ENCODE measurements around the gene CTNS.
"Not testable (repeated sequence)": the region's sequence is repeated elsewhere in the genome, so short reads cannot be mapped to it uniquely, and the experiment has no call there.

Gene CTNS

DNA sequence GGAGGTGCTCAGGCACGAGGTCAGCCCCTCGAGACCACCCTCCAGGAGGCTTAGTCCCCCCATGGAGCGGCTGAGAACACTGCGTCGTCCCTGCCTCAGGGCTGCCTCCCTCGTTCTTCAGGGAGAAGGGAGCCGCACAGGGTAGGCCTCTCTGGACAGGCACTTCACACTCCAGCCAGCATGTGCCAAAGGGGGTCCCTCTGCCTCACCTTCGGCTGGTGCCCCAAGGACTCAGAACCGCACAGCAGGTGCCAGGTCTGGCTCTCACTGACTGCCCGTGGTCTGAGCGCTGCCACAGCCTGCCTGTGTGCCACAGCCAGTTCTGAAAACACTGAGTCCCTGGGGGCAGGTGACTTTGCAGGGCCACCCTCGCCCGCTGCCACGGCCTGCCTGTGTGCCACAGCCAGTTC, 52.3 kb downstream of the CTNS start:
- no peak for DNase-seq

DNA sequence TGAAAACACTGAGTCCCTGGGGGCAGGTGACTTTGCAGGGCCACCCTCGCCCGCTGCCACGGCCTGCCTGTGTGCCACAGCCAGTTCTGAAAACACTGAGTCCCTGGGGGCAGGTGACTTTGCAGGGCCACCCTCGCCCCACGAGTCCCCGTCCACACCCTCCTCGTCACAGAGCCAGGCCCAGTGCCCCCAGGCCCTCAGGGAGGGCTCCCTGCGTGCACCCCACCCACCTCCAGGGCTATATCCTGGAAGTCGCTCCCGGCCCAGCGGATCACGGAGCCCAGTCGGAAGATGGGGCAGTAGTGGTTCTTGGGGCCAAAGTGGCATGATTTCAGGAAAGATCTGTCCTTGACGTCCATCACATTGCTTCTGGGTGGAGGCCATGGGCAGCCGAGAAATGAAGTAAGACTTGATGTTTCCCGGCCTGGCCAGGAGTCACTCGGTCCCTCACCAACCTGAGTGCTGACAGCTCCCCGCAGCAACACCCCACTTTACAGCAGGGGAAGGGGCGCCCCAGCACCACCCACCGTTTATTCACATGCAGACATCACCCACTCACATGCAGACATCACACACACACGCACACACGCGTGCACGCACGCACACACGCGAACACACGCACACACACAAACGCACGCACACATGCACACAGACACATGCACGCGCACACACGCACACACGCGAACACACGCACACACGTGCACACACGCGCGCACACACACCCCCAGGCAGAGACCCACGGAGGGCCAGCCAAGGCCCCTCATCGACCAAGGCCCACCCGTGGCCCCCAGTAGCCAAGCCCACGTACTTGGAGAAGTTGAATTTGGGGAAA, 52.9 kb downstream of the CTNS start:
- no peak for DNase-seq

DNA sequence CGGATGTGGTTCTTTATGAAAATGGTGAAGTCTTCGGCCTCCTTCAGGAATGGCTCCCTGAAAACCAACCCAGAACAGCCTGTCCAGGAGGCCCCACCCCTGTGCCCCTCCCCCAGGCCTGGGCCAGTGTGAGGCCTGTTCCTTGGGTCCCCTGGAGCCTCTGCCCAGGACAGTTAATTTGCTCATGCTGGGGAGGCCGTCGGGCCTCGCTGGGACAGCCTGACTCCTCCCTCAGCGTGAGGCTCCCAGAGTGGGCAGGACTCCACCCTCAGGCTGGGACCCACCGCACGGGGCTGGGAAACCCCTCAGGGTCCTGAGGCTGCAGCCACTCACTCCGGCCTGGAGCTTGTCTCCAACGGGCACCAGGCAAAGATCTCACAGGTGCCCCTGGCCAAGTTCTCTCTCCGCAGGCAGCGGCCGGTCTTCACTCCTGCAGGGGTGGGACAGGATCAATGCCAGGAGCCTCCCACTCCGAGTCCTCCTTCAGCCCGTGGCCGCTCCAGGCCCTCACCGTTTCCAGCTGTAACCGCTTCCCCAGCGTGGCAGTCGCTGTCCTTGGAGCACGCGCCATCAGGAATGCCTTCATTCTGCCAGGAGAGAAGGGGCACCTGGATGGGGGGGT, 53.6 kb downstream of the CTNS start:
- DNase-seq = no peak

DNA sequence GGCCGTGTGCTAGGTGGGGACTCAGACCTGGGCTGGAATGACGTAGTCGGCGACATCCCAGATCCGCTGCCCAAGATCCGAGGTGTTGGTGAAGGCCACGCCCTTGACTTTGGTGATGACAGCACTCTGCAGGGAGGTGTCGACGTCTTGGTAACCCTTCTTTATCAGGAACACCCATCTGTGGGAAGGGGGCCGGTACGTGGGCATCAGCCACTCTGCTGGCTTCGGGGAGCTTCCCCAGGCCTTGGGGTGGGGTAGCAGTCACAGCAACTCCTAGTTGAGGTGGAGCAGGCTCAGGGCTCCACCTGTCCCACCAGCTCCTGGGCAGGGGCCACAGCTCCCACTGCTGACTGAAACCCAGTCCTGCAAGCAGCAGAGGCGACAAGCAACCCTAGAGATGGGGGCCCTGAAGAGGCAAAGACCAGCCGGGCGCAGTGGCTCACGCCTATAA, 55.1 kb downstream of the CTNS start:
- no peak for DNase-seq

DNA sequence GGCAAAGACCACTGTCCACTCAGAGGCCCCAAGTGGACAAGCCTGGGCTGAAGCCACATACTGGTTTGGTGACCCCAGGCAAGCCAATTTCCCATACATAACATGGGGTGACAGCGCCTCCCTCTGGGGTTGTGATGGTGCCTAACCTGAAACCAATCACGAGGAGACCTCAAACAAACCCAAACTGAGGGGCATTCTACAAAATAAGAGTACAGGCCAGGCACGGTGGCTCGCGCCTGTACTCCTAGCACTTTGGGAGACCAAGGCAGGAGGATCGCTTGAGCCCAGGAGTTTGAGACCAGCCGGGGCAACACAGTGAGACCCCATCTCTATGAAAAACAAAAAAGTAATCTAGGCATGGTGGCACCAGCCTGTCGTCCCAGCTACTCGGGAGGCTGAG, 55.8 kb downstream of the CTNS start:
- DNase-seq = no peak

DNA sequence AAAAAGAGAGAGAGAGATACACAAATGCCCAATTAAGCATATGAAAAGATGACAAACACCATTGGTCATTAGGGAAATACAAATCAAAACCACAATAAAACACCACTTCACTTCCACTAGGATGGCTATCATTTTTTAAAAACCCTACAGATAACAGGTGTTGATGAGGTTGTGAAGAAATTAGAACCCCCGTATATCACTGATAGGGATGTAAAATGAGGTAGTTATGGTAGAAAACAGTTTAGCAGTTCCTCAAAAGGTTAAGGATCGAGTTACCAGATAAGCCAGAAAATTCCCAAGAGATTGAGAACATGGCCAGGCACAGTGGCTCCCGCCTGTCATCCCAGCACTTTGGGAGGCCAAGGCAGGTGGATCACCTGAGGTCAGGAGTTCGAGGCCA, 56.6 kb downstream of the CTNS start:
- DNase-seq = no peak

DNA sequence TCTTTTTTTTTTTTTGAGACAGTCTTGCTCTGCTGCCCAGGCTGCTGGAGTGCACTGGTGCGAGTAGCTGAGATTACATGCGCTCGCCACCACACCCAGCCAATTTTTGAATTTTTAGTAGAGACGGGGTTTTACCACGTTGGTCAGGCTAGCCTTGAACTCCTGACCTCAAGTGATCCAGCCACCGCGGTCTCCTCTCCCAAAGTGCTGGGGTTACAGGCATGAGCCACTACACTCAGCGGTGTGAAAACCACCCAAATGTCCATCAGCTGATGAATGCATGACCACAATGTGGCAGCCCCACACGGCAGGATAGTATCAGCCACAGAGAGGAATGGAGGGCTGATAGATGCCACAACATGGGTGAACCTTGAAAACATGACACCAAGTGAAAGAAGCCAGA, 57.3 kb downstream of the CTNS start:
- DNase-seq = peak; percentile 35

DNA sequence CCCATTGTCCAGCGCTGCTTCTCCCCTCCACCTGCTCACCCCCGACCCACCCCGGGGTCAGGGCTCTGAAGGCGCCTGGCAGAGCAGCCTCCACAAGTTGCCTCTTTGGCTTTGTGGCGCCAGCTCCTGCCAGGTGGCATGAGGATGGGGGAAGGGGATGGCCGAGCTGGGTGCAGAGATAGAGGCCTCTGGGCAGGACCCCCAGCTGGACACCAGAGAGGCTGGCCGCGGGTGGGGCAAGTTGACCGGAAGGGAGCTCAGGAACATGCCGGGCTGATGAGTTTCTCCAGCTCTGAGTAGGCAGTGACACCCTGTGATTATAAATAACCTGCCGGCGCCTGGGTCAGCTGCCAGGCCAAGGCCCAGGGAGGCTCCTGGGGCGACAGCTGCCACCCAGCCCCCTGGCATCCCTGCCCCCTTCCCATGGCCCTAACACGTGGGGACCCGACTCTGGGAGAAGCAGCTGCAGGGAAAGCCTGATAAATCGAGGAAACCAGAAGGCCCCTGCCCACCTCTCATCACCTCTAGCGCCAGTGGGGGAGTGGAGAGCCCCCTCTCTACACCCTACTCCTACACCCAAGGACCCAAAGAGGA, 58.7 kb downstream of the CTNS start:
- no peak for DNase-seq

DNA sequence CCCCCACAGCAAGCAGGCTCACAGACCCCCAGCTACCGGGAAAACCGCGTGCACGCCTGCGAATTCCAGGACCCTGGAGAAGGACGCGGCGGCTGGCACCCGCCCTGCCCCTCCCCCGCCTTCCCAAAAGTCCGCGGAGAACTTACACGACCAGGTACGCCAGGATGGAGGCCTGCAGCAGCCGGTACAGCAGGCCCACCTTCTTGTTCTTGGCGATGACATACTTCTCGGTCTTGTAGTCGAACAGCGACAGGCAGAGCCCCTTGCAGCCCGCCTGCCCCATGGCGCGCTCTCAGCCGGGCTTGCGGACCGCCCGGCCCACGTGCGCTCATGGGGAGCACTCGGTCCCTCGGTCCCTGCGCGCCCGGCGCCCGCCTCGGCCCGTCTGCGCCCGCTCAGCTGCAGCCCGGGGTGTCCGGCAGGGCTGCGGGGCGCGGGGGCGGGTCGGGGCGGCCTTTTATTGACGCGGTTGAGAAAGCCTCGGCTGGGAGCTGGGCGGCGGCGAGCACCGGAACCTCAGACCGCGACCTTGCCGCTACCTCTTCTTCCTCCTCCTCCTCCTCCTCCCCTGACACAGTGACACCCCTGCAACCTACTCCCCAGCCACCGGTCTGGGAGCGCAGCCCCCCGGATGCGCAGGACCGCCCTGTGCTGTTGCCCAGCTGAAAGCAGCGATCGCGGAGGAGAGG, 59.3 kb downstream of the CTNS start, which contains the start of gene P2RX5:
P2RX5 (minus strand) TSS at position 433 of the 689 bp plus-strand sequence; CDS start at position 283, 150 bp downstream.
- peak; percentile 25 for DNase-seq

DNA sequence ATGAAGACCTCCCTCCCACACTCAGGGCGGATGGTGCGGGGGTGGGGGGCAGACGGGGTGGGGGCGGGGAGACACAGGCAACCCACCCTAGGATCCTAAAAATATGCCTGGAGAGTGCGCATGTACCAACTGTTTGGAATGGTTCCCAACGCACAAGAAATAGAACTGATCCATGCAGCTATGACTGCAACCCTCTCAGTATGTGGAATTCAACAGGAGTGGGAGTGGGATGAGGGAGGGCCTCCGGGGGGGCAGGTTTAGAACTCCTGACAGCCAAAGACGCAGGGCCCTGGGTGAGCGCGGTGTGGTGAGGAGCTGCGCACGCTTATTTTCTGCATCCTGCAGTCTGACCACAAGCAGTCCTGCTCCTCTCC, 60.5 kb downstream of the CTNS start:
- no peak for DNase-seq

DNA sequence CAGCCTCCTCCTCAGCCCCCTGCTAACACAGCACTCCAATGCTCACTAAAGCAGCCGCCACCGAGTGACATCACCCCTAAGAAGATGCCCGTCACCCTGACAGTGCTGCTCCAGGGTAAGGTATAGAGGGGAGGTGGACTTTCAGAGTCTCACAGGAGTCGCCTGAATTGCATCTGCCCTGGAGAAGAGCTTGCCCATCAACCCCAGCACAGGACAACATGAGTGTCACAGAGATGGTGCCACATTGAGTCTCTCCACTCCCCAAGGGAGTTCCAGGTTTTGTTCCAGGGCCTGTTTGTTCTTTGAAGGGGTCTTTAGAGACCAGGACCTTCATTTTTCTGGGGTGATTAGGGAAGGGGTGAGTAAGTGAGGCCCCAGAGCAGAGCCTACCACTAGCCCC, 61.6 kb downstream of the CTNS start:
- no peak for DNase-seq

DNA sequence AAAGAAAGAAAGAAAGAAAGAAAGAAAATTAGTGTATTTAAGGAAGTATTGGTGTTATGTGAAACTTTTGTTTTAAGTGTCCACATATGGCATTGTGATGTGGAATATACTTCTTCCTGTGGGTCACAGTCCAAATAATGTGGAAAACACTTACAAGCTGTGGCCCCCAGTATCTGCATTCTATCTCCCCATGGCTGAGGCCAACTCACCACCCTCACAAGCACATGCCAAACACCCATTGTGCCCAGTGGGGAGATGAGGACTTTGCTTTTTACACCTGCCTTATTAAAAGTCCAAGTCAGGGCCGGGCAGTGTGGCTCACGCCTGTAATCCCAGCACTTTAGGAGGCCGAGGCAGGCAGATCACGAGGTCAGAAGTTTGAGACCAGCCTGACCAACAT, 63.4 kb downstream of the CTNS start:
- DNase-seq = no peak

DNA sequence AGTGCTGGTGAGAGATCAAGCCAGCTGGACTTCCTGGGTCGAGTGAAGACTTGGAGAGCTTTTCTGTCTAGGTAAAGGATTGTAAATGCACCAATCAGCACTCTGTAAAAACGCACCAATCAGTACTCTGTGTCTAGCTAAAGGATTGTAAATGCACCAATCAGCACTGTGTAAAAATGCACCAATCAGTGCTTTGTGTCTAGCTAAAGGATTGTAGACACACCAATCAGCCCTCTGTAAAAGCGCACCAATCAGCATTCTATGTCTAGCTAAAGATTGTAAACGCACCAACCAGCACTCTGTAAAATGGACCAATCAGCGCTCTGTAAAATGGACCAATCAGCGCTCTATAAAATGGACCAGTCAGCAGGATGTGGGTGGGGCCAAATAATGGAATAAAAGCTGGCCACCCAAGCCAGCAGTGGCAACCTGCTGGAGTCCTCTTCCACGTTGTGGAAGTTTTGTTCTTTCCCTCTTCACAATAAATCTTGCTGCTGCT, 65.5 kb downstream of the CTNS start:
- not testable (repeated sequence) for DNase-seq

DNA sequence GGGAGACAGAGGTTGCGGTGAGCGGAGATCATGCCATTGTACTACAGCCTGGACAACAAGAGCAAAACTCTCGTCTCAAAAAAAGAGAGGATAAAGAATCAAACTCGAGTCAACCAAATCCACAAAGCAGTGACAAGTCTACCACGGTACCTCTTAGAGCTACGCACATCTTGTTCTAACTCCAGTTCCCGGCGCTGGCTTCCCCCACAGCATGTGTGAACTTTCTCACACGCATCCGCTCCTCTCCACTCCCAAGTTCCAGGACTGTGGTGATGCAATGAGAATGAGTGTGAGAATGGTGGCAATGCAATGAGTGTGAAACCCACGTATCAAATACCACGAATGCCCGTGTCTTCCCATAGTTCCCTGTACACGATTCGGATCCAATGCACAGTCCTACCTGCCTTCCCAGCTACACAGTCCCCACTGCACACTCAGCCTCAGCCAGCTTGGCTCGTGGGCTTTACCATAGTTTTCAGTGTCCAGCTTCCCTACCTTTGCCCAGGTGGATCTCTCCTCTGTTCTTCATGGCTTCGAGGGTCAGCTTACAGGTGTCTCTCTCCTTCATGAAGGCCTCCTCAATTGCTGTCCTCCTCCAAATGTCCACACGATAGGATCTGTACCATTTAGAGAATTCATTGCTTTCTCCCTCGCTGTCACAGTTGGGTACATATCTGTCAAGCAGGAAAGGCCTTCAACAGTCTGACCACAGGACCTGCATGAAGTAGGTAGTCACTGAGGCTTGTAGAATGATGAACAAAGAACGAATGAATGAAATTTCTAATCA, 68.6 kb downstream of the CTNS start:
- no peak for DNase-seq

DNA sequence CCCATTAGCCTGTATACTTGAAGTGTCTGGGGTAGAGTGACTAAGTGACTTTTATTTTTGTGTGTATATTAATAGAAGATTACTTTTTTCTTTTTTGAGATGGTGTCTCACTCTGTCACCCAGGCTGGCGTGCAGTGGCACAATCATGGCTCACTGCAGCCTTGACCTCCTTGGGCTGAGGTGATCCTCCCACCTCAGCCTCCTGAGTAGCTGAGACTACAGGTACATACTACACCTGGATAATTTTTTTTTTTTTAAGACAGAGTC, 69.1 kb downstream of the CTNS start:
- not testable (repeated sequence) for DNase-seq

DNA sequence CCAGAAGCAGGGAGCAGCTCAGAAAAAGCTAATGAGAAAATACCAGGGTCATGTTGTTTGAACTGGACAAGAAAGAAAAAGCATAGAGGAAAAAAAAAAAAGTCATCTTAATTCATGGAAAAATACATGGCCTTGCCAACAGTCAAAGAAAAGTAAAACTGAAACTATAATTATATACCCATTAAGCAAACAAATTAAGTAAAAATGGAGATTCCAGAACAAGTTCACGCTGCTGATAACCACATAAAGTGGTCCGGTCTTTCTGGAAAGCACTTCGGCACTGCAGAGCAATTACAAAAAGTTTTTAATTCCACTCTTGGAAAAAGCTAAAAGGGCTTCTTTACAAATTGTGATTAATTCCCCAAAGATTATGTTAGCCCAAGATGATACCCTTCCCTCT, 71.8 kb downstream of the CTNS start:
- DNase-seq = no peak

DNA sequence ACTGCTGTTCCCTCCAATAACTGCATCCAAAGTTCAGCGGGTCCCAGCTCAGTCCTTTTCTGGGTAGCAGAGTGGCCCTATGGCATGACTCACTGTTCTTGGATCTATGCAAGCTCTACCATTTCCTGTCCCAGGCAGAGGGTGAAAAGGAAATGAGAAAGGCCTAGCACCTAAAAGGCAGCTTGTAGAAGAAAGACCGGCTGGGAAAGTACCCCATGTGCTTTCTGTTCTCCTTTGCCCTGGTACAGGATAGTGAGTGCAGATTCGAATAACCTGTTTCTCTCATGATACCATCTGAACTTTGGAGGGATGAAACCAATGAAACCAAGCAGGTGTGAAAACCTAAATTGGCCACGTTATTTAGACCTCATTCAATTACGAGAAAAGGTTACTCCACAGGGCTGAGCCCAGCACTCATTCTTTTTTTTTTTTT, 74.4 kb downstream of the CTNS start:
- peak; percentile 71 for DNase-seq

All from stimulated activated naive CD4-positive, alpha-beta T cell treated with Interleukin-2 at 50 U/mL for 16 hours (primary cell).